HEK293T (cell line): ENCODE results near the gene TARS3.

Experiments used
- BHLHE40 ChIP-seq: fragments of 450-650 bp; IDR thresholded peaks from 2 replicates; pipeline ENCODE4 v1.6.1; 2016; ENCODE audit warnings: mild to moderate bottlenecking, moderate library complexity, borderline replicate concordance
- FOXK2 ChIP-seq: fragments of 450-650 bp; IDR thresholded peaks from 2 replicates; pipeline ENCODE4 v1.6.1; 2016; ENCODE audit warnings: mild to moderate bottlenecking
- SP1 ChIP-seq: fragments of 450-650 bp; IDR thresholded peaks from 2 replicates; pipeline ENCODE4 v1.6.1; 2017
- SUZ12 ChIP-seq: fragments of 450-650 bp; IDR thresholded peaks from 2 replicates; pipeline ENCODE4 v1.6.1; 2016; ENCODE audit warnings: mild to moderate bottlenecking

- TF ChIP-seq SP1 (no peak), FOXK2 (no peak), SUZ12 (no peak), BHLHE40 (no peak)
These were observed 14.8 kb downstream of the TARS3 start for GRCh38 chr15:101709466-101709865.
